ENCODE results near the gene AHI1.

- TF ChIP-seq CTCF (IDR thresholded peaks at IDR 0.05) (no peak), EZH2 (IDR thresholded peaks at IDR 0.05; ENCODE audit: borderline replicate concordance, insufficient read depth, low read depth, low read length, poor library complexity, severe bottlenecking) (no peak)
These were observed 30.4 kb upstream of the AHI1 start for GRCh38 chr6:135527960-135528249.

Measured in B cell (primary cell).